DND-41 (cell line): Measurements from ENCODE around the gene JAKMIP1.
A peak's percentile ranks its signal among the peaks of the same experiment; 100 is the strongest.

Experiments used
- ATAC-seq: fragments of 200-7000 bp; cut with Tn5 transposase; 3 replicates; pipeline ENCODE4 v1.9.1; 2021; ENCODE audit warnings: low read depth; ENCODE audit not compliant: insufficient read depth
- DNase-seq: peaks from one replicate; pipeline ENCODE4 v3.0.0-alpha.2; 2020
- H2AFZ ChIP-seq: 2 replicates; pipeline ENCODE4 v1.6.0; 2012; ENCODE audit warnings: low read depth, low read length
- H3K27ac ChIP-seq: 2 replicates; pipeline ENCODE4 v1.5.1; 2012; ENCODE audit warnings: low read length, inconsistent platforms
- H3K27me3 ChIP-seq: fragments of 200-600 bp; sonication (generic); 2 replicates; pipeline ENCODE4 v1.6.0; 2012; ENCODE audit warnings: low read length, mild to moderate bottlenecking, inconsistent platforms; ENCODE audit not compliant: insufficient read depth, poor library complexity
- H3K36me3 ChIP-seq: 2 replicates; pipeline ENCODE4 v1.5.1; 2012; ENCODE audit warnings: low read length, inconsistent platforms; ENCODE audit not compliant: insufficient read depth
- H3K4me1 ChIP-seq: 2 replicates; pipeline ENCODE4 v1.5.1; 2012; ENCODE audit warnings: mild to moderate bottlenecking, low read length; ENCODE audit not compliant: insufficient read depth
- H3K4me2 ChIP-seq: 2 replicates; pipeline ENCODE4 v1.6.0; 2012; ENCODE audit warnings: mild to moderate bottlenecking, moderate library complexity, low read length, inconsistent platforms; ENCODE audit not compliant: insufficient read depth
- H3K4me3 ChIP-seq, 2 experiments: fragments of 200-600 bp in 1 of 2; shearing (Covaris generic) in 1 of 2; 2 replicates each; pipeline ENCODE4 v1.5.1; 2012 to 2016; ENCODE audit warnings: inconsistent platforms in 2 of 2, low read length in 2 of 2, mild to moderate bottlenecking in 2 of 2, low read depth in 1 of 2, moderate library complexity in 1 of 2
- H3K79me2 ChIP-seq: 2 replicates; pipeline ENCODE4 v1.6.0; 2012; ENCODE audit warnings: low read length, inconsistent platforms; ENCODE audit not compliant: insufficient read depth
- H3K9ac ChIP-seq: 2 replicates; pipeline ENCODE4 v1.6.0; 2012; ENCODE audit warnings: low read depth, mild to moderate bottlenecking, inconsistent platforms, low read length, moderate library complexity
- H3K9me3 ChIP-seq: 2 replicates; pipeline ENCODE4 v1.5.1; 2012; ENCODE audit warnings: low read length, moderate library complexity, mild to moderate bottlenecking, inconsistent platforms; ENCODE audit not compliant: insufficient read depth, severe bottlenecking
- H4K20me1 ChIP-seq: 2 replicates; pipeline ENCODE4 v1.6.0; 2012; ENCODE audit warnings: low read length; ENCODE audit not compliant: insufficient read depth
- CTCF ChIP-seq: IDR thresholded peaks from 2 replicates; pipeline ENCODE4 v1.5.1; 2012; ENCODE audit warnings: borderline replicate concordance, low read length, moderate library complexity, mild to moderate bottlenecking; ENCODE audit not compliant: poor library complexity, severe bottlenecking; ENCODE audit errors: extremely low read depth
- EZH2 ChIP-seq: IDR thresholded peaks from 3 replicates; pipeline ENCODE4 v1.6.1; 2012; ENCODE audit warnings: borderline replicate concordance, low read depth, mild to moderate bottlenecking, moderate library complexity, low read length, inconsistent platforms; ENCODE audit not compliant: severe bottlenecking

Gene JAKMIP1

GRCh38 chr4:6137747-6138135, 62.6 kb downstream of the JAKMIP1 start:
- no peak for TF ChIP-seq EZH2
- TF ChIP-seq CTCF = no peak
- Histone ChIP-seq H3K4me1 (no peaks in the 10 kb centered on the region), H2AFZ (no peak overlapping the region), H3K36me3 (no peaks in the 10 kb centered on the region), H3K9me3 (no peaks in the 10 kb centered on the region), H3K4me2 (no peak overlapping the region), H3K4me3 (no peak overlapping the region), H4K20me1 (no peaks in the 10 kb centered on the region), H3K79me2 (no peaks in the 10 kb centered on the region), H3K27me3 (no peaks in the 10 kb centered on the region), H3K27ac (no peak overlapping the region), H3K9ac (no peak overlapping the region)
- ATAC-seq (no peak), DNase-seq (no peak)

- Histone ChIP-seq H3K36me3 (no peaks in the 10 kb centered on the region), H3K4me2 (no peak overlapping the region), H3K4me3 (no peak overlapping the region), H3K27me3 (no peaks in the 10 kb centered on the region), H3K4me1 (no peaks in the 10 kb centered on the region), H3K27ac (no peak overlapping the region), H3K9ac (no peak overlapping the region), H3K79me2 (no peaks in the 10 kb centered on the region), H3K9me3 (no peaks in the 10 kb centered on the region), H4K20me1 (no peaks in the 10 kb centered on the region), H2AFZ (no peak overlapping the region)
- TF ChIP-seq CTCF (no peak), EZH2 (no peak)
- no peak for DNase-seq
- ATAC-seq = no peak
These were observed 63.2 kb downstream of the JAKMIP1 start for GRCh38 chr4:6137027-6137746.

- H3K4me2 ChIP-seq = no peak overlapping the region
- no peaks in the 10 kb centered on the region for H3K27me3 ChIP-seq
- H3K9me3 ChIP-seq = no peaks in the 10 kb centered on the region
- DNase-seq (peak; percentile 30), ATAC-seq (peak; percentile 70)
- H3K4me1 ChIP-seq = no peaks in the 10 kb centered on the region
- no peak overlapping the region for H3K4me3 ChIP-seq
- no peak overlapping the region for H3K9ac ChIP-seq
- no peak overlapping the region for H2AFZ ChIP-seq
- H4K20me1 ChIP-seq = no peaks in the 10 kb centered on the region
- H3K27ac ChIP-seq = no peak overlapping the region
- TF ChIP-seq EZH2 (no peak), CTCF (peak; percentile 44)
- H3K79me2 ChIP-seq = no peaks in the 10 kb centered on the region
- H3K36me3 ChIP-seq = no peaks in the 10 kb centered on the region
These were observed 65.6 kb downstream of the JAKMIP1 start for GRCh38 chr4:6134612-6135220.
